HL-60 (cell line): ENCODE measurements around the gene SPATA2.

ENCODE experiments used
- DNase-seq, 2 experiments: peaks; one replicate each; pipeline ENCODE4 v3.0.0-alpha.2; 2010 to 2020; ENCODE audit warnings: low read depth in 1 of 2, low spot score in 1 of 2
- H3K27ac ChIP-seq: fragments of 250-450 bp; sonication (Bioruptor Pico); replicated peaks from 2 replicates; pipeline ENCODE4 v1.5.1; 2020; ENCODE audit warnings: mild to moderate bottlenecking, moderate library complexity
- H3K27me3 ChIP-seq: fragments of 250-450 bp; sonication (Bioruptor Pico); 2 replicates; pipeline ENCODE4 v1.5.1; 2021; ENCODE audit warnings: mild to moderate bottlenecking, moderate library complexity; ENCODE audit not compliant: insufficient read depth, poor library complexity, severe bottlenecking
- H3K4me3 ChIP-seq: replicated peaks from 2 replicates; pipeline ENCODE4 v1.5.1; 2011; ENCODE audit warnings: mild to moderate bottlenecking, control low read depth, low read length; ENCODE audit not compliant: insufficient read depth
- CTCF ChIP-seq: IDR thresholded peaks from one replicate; pipeline ENCODE4 v1.5.1; 2011; ENCODE audit warnings: low read length, control low read depth, inconsistent platforms; ENCODE audit not compliant: insufficient read depth
- GABPA ChIP-seq: IDR thresholded peaks from 2 replicates; pipeline ENCODE4 v1.6.1; 2012; ENCODE audit warnings: low read depth
- POLR2AphosphoS5 ChIP-seq: IDR thresholded peaks from 2 replicates; pipeline ENCODE4 v1.6.1; 2012; ENCODE audit warnings: low read depth
- REST ChIP-seq: IDR thresholded peaks from 2 replicates; pipeline ENCODE4 v1.6.1; 2012; ENCODE audit warnings: low read depth; ENCODE audit not compliant: insufficient replicate concordance
- SPI1 ChIP-seq: IDR thresholded peaks from 2 replicates; pipeline ENCODE4 v1.6.1; 2012; ENCODE audit warnings: low read depth, mild to moderate bottlenecking, borderline replicate concordance

Gene SPATA2

GRCh38 chr20:49867453-49868215 lies 47.7 kb downstream of the SPATA2 start:
- Histone ChIP-seq H3K4me3 (no peak overlapping the region), H3K27ac (no peak overlapping the region), H3K27me3 (no peaks in the 10 kb centered on the region)
- TF ChIP-seq POLR2AphosphoS5 (no peak), CTCF (no peak), SPI1 (no peak), GABPA (no peak), REST (no peak)
- DNase-seq = no peak

- Histone ChIP-seq H3K27me3 (no peaks in the 10 kb centered on the region), H3K27ac (no peak overlapping the region), H3K4me3 (no peak overlapping the region)
- no peak for TF ChIP-seq SPI1
- TF ChIP-seq POLR2AphosphoS5 = no peak
- TF ChIP-seq GABPA = no peak
- no peak for TF ChIP-seq CTCF
- no peak for TF ChIP-seq REST
- DNase-seq = no peak
Measured at GRCh38 chr20:49866051-49866450, 49.3 kb downstream of the SPATA2 start.

- Histone ChIP-seq H3K27ac (no peak overlapping the region), H3K27me3 (no peaks in the 10 kb centered on the region), H3K4me3 (no peak overlapping the region)
- DNase-seq = no peak
- TF ChIP-seq REST = no peak
- no peak for TF ChIP-seq SPI1
Measured at GRCh38 chr20:49865559-49865958, 49.8 kb downstream of the SPATA2 start.
